ENCODE results near the gene ACOD1. TPM values are rescaled to one million over a fixed set of nuclear protein-coding genes. Genes with fewer than 3 reads are reported as not detected.

ACOD1 gene
- total and polyA plus RNA-seq, 10 of the 15 experiments (the other 5 are each of a cell fraction or from before 2014, with no cell fraction given), result not detected

GRCh38 chr13:76976929-76977328 lies 28.6 kb downstream of the ACOD1 start:
- SMC1A ChIA-PET (ENCODE audit: uncharacterized antibody, unreplicated experiment), result interaction anchor here (0.7 to 1.7 kb wide), 5 partner anchors 18 to 1099 kb away, joined by 3 to 4 read pairs (median 3); no protein-coding TSS in a partner anchor
- BruUV-seq (replicated peaks), result no TSS peak
- no peak overlapping the region for H3K4me3 ChIP-seq
- in situ Hi-C loops (cut with MboI) (loop anchor here (10.0 kb wide), 1 partner anchor 1102 kb away; no protein-coding TSS in a partner anchor), intact Hi-C loops (cut with micrococcal nuclease; ENCODE audit: unreplicated experiment) (no loop called here)
- H2AFZ ChIP-seq (ENCODE audit: control insufficient read depth, low read depth, low read length), result no peak overlapping the region
- POLR2A ChIA-PET, result no interaction called here
- FAIRE-seq (no peak), ATAC-seq (no peak), DNase-seq (ENCODE audit: low read depth, low spot score) (no peak)
- CTCF ChIA-PET, result interaction anchor here (0.9 to 6.3 kb wide), 6 partner anchors 8 to 155 kb away, joined by 3 to 54 read pairs (median 4); no protein-coding TSS in a partner anchor
- H3K9ac ChIP-seq (ENCODE audit: control insufficient read depth, insufficient read depth, low read length), result no peak overlapping the region
- H3K27ac ChIP-seq (ENCODE audit: control insufficient read depth, insufficient read depth), result no peak overlapping the region
- no peaks in the 10 kb centered on the region for H4K20me1 ChIP-seq (ENCODE audit: control insufficient read depth, insufficient read depth)
- peaks cover 0 to 2% of the 10 kb centered on the region in 2 experiments; a peak in 2 of 4 replicates for H3K27me3 ChIP-seq (replicated peaks in 1 of 2; ENCODE audit: control insufficient read depth in 2 of 2, insufficient read depth in 2 of 2, low read length in 1 of 2)
- H3K9me3 ChIP-seq (replicated peaks; ENCODE audit: control insufficient read depth, insufficient read depth, low read length), result no peaks in the 10 kb centered on the region
- no peaks in the 10 kb centered on the region for H3K79me2 ChIP-seq (ENCODE audit: control insufficient read depth, insufficient read depth, low read length)
- H3K4me1 ChIP-seq (ENCODE audit: control insufficient read depth, insufficient read depth, low read length), result no peaks in the 10 kb centered on the region
- WGBS (ENCODE audit: insufficient coverage, insufficient replicate concordance, low lambda C conversion rate, missing lambda C conversion rate), result 52% methylated on average over 5 of the region's 5 CpGs
- H3K4me2 ChIP-seq (ENCODE audit: control insufficient read depth, insufficient read depth), result no peak overlapping the region
- no peaks in the 10 kb centered on the region for H3K36me3 ChIP-seq (ENCODE audit: control insufficient read depth in 2 of 2, insufficient read depth in 2 of 2, low read length in 1 of 2)
- RAD21 ChIA-PET (ENCODE audit: unreplicated experiment), result no interaction called here
- TF ChIP-seq ESRRA (IDR thresholded peaks at IDR 0.05; ENCODE audit: low read length) (no peak), MXI1 (IDR thresholded peaks at IDR 0.05; ENCODE audit: low read depth, low read length) (no peak), NFYA (IDR thresholded peaks at IDR 0.05; ENCODE audit: borderline replicate concordance, low read depth, low read length) (no peak), E2F8 (IDR thresholded peaks at IDR 0.05; ENCODE audit: low read depth, partially characterized antibody) (no peak), MAX (IDR thresholded peaks at IDR 0.05; ENCODE audit: low read depth, low read length) (no peak), EGR1 (IDR thresholded peaks at IDR 0.05; ENCODE audit: borderline replicate concordance in 1 of 2, low read depth in 2 of 2, low read length in 2 of 2) (no peak), KLF5 (IDR thresholded peaks at IDR 0.05; ENCODE audit: partially characterized antibody) (no peak), BMI1 (IDR thresholded peaks at IDR 0.05; ENCODE audit: borderline replicate concordance) (no peak), STAT3 (IDR thresholded peaks at IDR 0.05; ENCODE audit: low read depth, low read length) (no peak), MEF2B (IDR thresholded peaks at IDR 0.05; ENCODE audit: partially characterized antibody, poor library complexity, severe bottlenecking) (no peak), HSF1 (IDR thresholded peaks at IDR 0.05; ENCODE audit: low read depth, low read length) (no peak), RB1 (IDR thresholded peaks at IDR 0.05; ENCODE audit: borderline replicate concordance) (no peak), CBX3 (IDR thresholded peaks at IDR 0.05; ENCODE audit: borderline replicate concordance, low read depth) (no peak), TAF1 (IDR thresholded peaks at IDR 0.05; ENCODE audit: borderline replicate concordance, low read depth, low read length) (no peak), SP1 (IDR thresholded peaks at IDR 0.05; ENCODE audit: low read depth, low read length) (no peak)
- TF ChIP-seq, protein P1, sequence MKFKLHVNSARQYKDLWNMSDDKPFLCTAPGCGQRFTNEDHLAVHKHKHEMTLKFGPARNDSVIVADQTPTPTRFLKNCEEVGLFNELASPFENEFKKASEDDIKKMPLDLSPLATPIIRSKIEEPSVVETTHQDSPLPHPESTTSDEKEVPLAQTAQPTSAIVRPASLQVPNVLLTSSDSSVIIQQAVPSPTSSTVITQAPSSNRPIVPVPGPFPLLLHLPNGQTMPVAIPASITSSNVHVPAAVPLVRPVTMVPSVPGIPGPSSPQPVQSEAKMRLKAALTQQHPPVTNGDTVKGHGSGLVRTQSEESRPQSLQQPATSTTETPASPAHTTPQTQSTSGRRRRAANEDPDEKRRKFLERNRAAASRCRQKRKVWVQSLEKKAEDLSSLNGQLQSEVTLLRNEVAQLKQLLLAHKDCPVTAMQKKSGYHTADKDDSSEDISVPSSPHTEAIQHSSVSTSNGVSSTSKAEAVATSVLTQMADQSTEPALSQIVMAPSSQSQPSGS (IDR thresholded peaks at IDR 0.05; ENCODE audit: low read length), result no peak
- TF ChIP-seq, protein P2, sequence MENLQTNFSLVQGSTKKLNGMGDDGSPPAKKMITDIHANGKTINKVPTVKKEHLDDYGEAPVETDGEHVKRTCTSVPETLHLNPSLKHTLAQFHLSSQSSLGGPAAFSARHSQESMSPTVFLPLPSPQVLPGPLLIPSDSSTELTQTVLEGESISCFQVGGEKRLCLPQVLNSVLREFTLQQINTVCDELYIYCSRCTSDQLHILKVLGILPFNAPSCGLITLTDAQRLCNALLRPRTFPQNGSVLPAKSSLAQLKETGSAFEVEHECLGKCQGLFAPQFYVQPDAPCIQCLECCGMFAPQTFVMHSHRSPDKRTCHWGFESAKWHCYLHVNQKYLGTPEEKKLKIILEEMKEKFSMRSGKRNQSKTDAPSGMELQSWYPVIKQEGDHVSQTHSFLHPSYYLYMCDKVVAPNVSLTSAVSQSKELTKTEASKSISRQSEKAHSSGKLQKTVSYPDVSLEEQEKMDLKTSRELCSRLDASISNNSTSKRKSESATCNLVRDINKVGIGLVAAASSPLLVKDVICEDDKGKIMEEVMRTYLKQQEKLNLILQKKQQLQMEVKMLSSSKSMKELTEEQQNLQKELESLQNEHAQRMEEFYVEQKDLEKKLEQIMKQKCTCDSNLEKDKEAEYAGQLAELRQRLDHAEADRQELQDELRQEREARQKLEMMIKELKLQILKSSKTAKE (IDR thresholded peaks at IDR 0.05; ENCODE audit: low read depth, poor library complexity, severe bottlenecking), result no peak

All from GM12878 (cell line).